Smooth muscle cell (in vitro differentiated cells): ENCODE data around the gene CREB3L2. TPM values are rescaled to one million over a fixed set of nuclear protein-coding genes. Genes with fewer than 3 reads are reported as not detected.

ENCODE experiments used
- DNase-seq: peaks from one replicate; lab custom pipeline; 2025; ENCODE audit not compliant: unreplicated experiment; lab: John Stamatoyannopoulos, UW
- H2AFZ ChIP-seq: fragments of 200-600 bp; sonication (generic); 2 replicates; pipeline ENCODE4 v1.6.0; 2016; ENCODE audit warnings: antibody characterized with exemption, low read depth, mild to moderate bottlenecking
- H3F3A ChIP-seq: fragments of 200-600 bp; sonication (generic); 2 replicates; pipeline ENCODE4 v1.6.0; 2017; ENCODE audit warnings: antibody characterized with exemption, low read depth
- H3K27ac ChIP-seq: fragments of 200-600 bp; sonication (generic); 2 replicates; pipeline ENCODE4 v1.5.1; 2016; ENCODE audit warnings: low read depth, mild to moderate bottlenecking
- H3K27me3 ChIP-seq: fragments of 200-600 bp; sonication (generic); 2 replicates; pipeline ENCODE4 v1.6.1; 2016; ENCODE audit warnings: low read depth, mild to moderate bottlenecking
- H3K36me3 ChIP-seq: fragments of 200-600 bp; sonication (generic); 2 replicates; pipeline ENCODE4 v1.5.1; 2016; ENCODE audit warnings: low read depth
- H3K4me1 ChIP-seq: fragments of 200-600 bp; sonication (generic); 2 replicates; pipeline ENCODE4 v1.5.1; 2016; ENCODE audit warnings: low read depth
- H3K4me2 ChIP-seq: fragments of 200-600 bp; sonication (generic); 2 replicates; pipeline ENCODE4 v1.6.0; 2016; ENCODE audit warnings: mild to moderate bottlenecking
- H3K4me3 ChIP-seq: fragments of 200-600 bp; sonication (generic); 2 replicates; pipeline ENCODE4 v1.5.1; 2016; ENCODE audit warnings: mild to moderate bottlenecking
- H3K79me2 ChIP-seq: fragments of 200-600 bp; sonication (generic); 2 replicates; pipeline ENCODE4 v1.6.0; 2016; ENCODE audit warnings: low read depth, mild to moderate bottlenecking
- H3K9ac ChIP-seq: fragments of 200-600 bp; sonication (generic); 2 replicates; pipeline ENCODE4 v1.6.0; 2016; ENCODE audit warnings: low read depth
- H3K9me3 ChIP-seq: fragments of 200-600 bp; sonication (generic); replicated peaks from 2 replicates; pipeline ENCODE4 v1.5.1; 2016; ENCODE audit warnings: low read depth
- H4K20me1 ChIP-seq: fragments of 200-600 bp; sonication (generic); 2 replicates; pipeline ENCODE4 v1.6.0; 2016; ENCODE audit warnings: low read depth
- WGBS: methylation state at CpG from one replicate; pipeline ENCODE4 v1.1.7; 2016; ENCODE audit warnings: low lambda C conversion rate; 5-methylcytosine and 5-hydroxymethylcytosine counted together
- polyA plus RNA-seq: library from polyadenylated mRNA; unstranded; fragments of >200 nt; fragmentation: Nextera tagmentation; extraction: Ambion mirVana; gene quantifications from 2 replicates; pipeline ENCODE4 v1.2.1, GENCODE V29; 2016
- total RNA-seq: library from RNA; depleted of rRNA; stranded (reverse); fragments of >200 nt; gene quantifications from 2 replicates; pipeline ENCODE4 v1.2.3, GENCODE V29; 2014
- TF ChIP-seq, protein P1 (sequence below): fragments of 200-600 bp; sonication (generic); IDR thresholded peaks from 2 replicates; pipeline ENCODE4 v1.5.1; 2017; ENCODE audit warnings: borderline replicate concordance, mild to moderate bottlenecking, antibody characterized with exemption; ENCODE audit not compliant: insufficient read depth, poor library complexity, severe bottlenecking

CREB3L2 gene
- total and polyA plus RNA-seq, 2 experiments from 2014 or later: 27.4 to 69.1 TPM

DNA sequence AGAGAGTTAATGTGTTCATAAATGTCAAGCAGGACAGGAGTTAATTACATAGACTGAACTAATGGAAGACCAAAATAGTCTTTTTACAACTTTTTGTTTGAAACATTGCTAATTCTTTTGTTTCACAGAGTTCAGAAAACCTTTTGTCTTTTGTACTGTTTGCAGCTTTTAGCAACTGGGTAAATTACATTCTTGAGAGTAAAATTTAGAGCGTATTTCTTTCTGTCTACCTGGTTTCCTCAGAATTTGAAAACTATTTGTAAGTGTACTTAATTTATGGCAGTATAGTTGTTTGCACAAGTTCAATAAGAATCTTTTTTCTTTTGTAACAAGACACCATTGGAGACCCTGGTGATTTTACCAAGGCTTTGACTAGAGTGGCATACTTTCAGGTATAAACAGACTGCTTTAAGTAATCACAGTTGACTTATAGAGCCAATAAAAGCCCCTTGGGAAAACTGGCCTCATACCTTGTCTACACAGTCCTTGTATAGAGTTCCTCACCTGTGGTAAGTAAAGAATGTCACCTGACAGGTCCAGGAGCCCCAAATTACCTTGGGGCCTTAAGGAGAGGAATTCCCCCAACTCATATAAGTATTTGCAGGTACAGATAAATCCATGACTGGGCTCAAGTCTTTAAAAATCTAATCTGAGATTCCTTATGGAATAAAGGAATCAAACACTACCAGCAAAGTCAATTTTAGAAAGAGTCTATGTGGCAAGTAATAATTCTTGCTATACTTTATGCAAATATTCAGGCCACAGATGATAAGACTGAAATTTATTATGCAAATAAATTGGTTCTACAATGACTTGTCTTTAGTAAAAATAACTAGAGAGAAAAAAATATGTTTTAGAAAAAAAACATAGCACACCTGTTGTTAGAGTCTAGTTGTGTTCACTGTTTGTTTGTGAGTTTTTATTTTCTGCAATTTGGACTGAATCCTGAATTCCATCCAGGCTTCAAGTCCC, 23.6 kb upstream of the CREB3L2 start:
- no peak for DNase-seq
- WGBS: 83% methylated on average over 1 of the region's 1 CpG
- Histone ChIP-seq H3K79me2 (no peaks in the 10 kb centered on the region), H3K4me1 (no peaks in the 10 kb centered on the region), H3K9ac (no peak overlapping the region), H2AFZ (no peak overlapping the region), H3K27me3 (no peaks in the 10 kb centered on the region), H3K4me3 (no peak overlapping the region), H4K20me1 (no peaks in the 10 kb centered on the region), H3K4me2 (no peak overlapping the region), H3K27ac (no peak overlapping the region), H3F3A (no peaks in the 10 kb centered on the region), H3K36me3 (no peaks in the 10 kb centered on the region), H3K9me3 (no peaks in the 10 kb centered on the region)
- TF ChIP-seq, protein P1, sequence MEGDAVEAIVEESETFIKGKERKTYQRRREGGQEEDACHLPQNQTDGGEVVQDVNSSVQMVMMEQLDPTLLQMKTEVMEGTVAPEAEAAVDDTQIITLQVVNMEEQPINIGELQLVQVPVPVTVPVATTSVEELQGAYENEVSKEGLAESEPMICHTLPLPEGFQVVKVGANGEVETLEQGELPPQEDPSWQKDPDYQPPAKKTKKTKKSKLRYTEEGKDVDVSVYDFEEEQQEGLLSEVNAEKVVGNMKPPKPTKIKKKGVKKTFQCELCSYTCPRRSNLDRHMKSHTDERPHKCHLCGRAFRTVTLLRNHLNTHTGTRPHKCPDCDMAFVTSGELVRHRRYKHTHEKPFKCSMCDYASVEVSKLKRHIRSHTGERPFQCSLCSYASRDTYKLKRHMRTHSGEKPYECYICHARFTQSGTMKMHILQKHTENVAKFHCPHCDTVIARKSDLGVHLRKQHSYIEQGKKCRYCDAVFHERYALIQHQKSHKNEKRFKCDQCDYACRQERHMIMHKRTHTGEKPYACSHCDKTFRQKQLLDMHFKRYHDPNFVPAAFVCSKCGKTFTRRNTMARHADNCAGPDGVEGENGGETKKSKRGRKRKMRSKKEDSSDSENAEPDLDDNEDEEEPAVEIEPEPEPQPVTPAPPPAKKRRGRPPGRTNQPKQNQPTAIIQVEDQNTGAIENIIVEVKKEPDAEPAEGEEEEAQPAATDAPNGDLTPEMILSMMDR: no peak

DNA sequence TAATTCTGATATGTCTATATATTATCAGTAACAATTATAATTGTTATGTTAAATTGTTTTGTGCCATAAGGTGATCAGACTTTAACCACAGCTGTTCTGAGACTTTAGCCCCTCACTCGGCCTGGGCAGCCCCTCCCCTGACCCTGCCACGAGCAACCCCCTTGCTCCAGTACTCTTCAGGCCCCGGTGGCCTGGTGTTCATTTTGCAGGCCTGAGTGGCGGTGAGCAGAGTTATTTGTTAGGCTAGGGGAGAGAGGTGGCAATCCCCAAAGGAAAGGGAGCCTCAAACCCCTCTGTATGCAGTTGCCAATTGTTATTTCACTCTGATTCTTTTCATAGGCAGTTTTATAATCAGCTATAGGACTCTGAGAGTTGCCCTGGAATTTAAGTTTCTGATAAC, 22.9 kb upstream of the CREB3L2 start:
- no peaks in the 10 kb centered on the region for H3K27me3 ChIP-seq
- no peak overlapping the region for H3K4me3 ChIP-seq
- 86% methylated on average over 4 of the region's 4 CpGs for WGBS
- no peaks in the 10 kb centered on the region for H3K36me3 ChIP-seq
- H2AFZ ChIP-seq: no peak overlapping the region
- H3K79me2 ChIP-seq: no peaks in the 10 kb centered on the region
- H3K9ac ChIP-seq: no peak overlapping the region
- H4K20me1 ChIP-seq: no peaks in the 10 kb centered on the region
- no peak for DNase-seq
- no peak overlapping the region for H3K27ac ChIP-seq
- H3F3A ChIP-seq: no peaks in the 10 kb centered on the region
- H3K4me1 ChIP-seq: no peaks in the 10 kb centered on the region
- H3K4me2 ChIP-seq: no peak overlapping the region
- H3K9me3 ChIP-seq: no peaks in the 10 kb centered on the region
- TF ChIP-seq, protein P1: no peak

DNA sequence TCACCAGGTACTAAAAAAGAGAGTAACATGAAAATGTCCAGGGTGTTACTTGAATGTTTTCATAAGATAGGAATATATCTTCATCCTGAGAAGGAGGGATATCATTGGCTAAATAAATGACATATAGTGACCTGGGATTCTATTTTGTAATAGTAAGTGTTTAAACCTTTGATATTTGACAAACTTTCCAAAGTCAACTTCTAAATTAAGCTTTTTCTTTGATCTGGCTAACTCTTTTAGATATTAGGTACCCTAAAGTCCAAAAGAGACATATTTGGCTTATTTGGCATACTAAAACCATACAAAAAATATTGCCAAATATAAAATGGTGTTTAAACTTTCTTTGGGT, 22.4 kb upstream of the CREB3L2 start:
- no peaks in the 10 kb centered on the region for H3K79me2 ChIP-seq
- no peaks in the 10 kb centered on the region for H3F3A ChIP-seq
- TF ChIP-seq, protein P1: no peak
- no peak overlapping the region for H3K4me3 ChIP-seq
- no peak overlapping the region for H2AFZ ChIP-seq
- DNase-seq: no peak
- no peak overlapping the region for H3K9ac ChIP-seq
- no peaks in the 10 kb centered on the region for H3K27me3 ChIP-seq
- no peaks in the 10 kb centered on the region for H3K9me3 ChIP-seq
- no peaks in the 10 kb centered on the region for H3K36me3 ChIP-seq
- no peak overlapping the region for H3K4me2 ChIP-seq
- H4K20me1 ChIP-seq: no peaks in the 10 kb centered on the region
- no peak overlapping the region for H3K27ac ChIP-seq
- H3K4me1 ChIP-seq: no peaks in the 10 kb centered on the region
